CD4-positive, alpha-beta T cell treated with Interleukin-12 subunit alpha and Interleukin-12 subunit beta, for 1 hour (primary cell): ENCODE data around the gene NCR2.
"Not testable (repeated sequence)": the region's sequence is repeated elsewhere in the genome, so short reads cannot be mapped to it uniquely, and the experiment has no call there.

ENCODE experiments used
- DNase-seq: peaks from one replicate; pipeline ENCODE4 v3.0.0-alpha.2; 2020

NCR2 gene

GRCh38 chr6:41335296-41335695, at the start of gene NCR2:
NCR2 (plus strand) TSS chr6:41335608; CDS start chr6:41335877, 269 bp downstream.
- DNase-seq: no peak

- peak; percentile 25 for DNase-seq
These were observed 48.7 kb upstream of the NCR2 start, which contains the start of gene TREM1 for GRCh38 chr6:41286544-41287346. TREM1 (minus strand) TSS chr6:41286682; CDS start chr6:41286655, 27 bp downstream.

- DNase-seq: no peak
These were observed 47.2 kb upstream of the NCR2 start for GRCh38 chr6:41288030-41288753.

- DNase-seq: no peak
These were observed 46.7 kb upstream of the NCR2 start for GRCh38 chr6:41288754-41289129.

GRCh38 chr6:41289815-41290214, 45.6 kb upstream of the NCR2 start:
- DNase-seq: no peak

- no peak for DNase-seq
These were observed 43.7 kb upstream of the NCR2 start for GRCh38 chr6:41291717-41292116.

- DNase-seq: no peak
These were observed 41.1 kb upstream of the NCR2 start for GRCh38 chr6:41294214-41294872.

- not testable (repeated sequence) for DNase-seq
These were observed 38.2 kb upstream of the NCR2 start for GRCh38 chr6:41297248-41297647.

- DNase-seq: peak; percentile 67
These were observed 36.5 kb upstream of the NCR2 start for GRCh38 chr6:41298785-41299502.

GRCh38 chr6:41302638-41303037, 32.8 kb upstream of the NCR2 start:
- no peak for DNase-seq

GRCh38 chr6:41306187-41306854, 29.1 kb upstream of the NCR2 start:
- DNase-seq: peak; percentile 60

GRCh38 chr6:41315203-41315602, 20.2 kb upstream of the NCR2 start:
- DNase-seq: no peak

GRCh38 chr6:41315943-41316620, 19.3 kb upstream of the NCR2 start:
- DNase-seq: no peak

- no peak for DNase-seq
These were observed 17.2 kb upstream of the NCR2 start for GRCh38 chr6:41318261-41318653.

GRCh38 chr6:41318654-41319565, 16.5 kb upstream of the NCR2 start:
- DNase-seq: peak; percentile 86

GRCh38 chr6:41321183-41321582, 14.2 kb upstream of the NCR2 start:
- DNase-seq: no peak

GRCh38 chr6:41325446-41326066, 9.9 kb upstream of the NCR2 start:
- no peak for DNase-seq

GRCh38 chr6:41326092-41326491, 9.3 kb upstream of the NCR2 start:
- no peak for DNase-seq

- DNase-seq: no peak
These were observed 8.2 kb upstream of the NCR2 start for GRCh38 chr6:41327177-41327576.
